MCF 10A (cell line): Measurements from ENCODE around the gene ARHGAP44. TPM values are rescaled to one million over a fixed set of nuclear protein-coding genes. Genes with fewer than 3 reads are reported as not detected.

ENCODE experiments used
- BruUV-seq: library from RNA; stranded (reverse); fragments of 400-500 nt; replicated peaks from 2 replicates; lab custom pipeline; 2021; lab: Mats Ljungman, UMichigan
- CTCF ChIA-PET: fragments of 300-600 bp; sonication (Branson Sonifier 250); formaldehyde crosslinking; extraction: SDS; loops from one replicate; lab custom pipeline; 2021; ENCODE audit warnings: antibody characterized with exemption, inconsistent platforms; lab: Yijun Ruan, JAX
- POLR2A ChIA-PET: fragments of 300-600, 350-650 bp; sonication (Branson Sonifier 250); formaldehyde crosslinking; extraction: SDS; loops from one replicate; lab custom pipeline; 2020; ENCODE audit warnings: antibody characterized with exemption, inconsistent platforms; lab: Yijun Ruan, JAX
- DNase-seq: peaks from one replicate; pipeline ENCODE4 v3.0.0-alpha.2; 2018; ENCODE audit not compliant: unreplicated experiment
- H3K27ac Mint-ChIP-seq: one replicate; pipeline ENCODE4 v1.8.0; 2022; ENCODE audit warnings: mild to moderate bottlenecking, low read depth, mixed read lengths; ENCODE audit not compliant: unreplicated experiment
- H3K27me3 Mint-ChIP-seq: one replicate; pipeline ENCODE4 v1.8.0; 2022; ENCODE audit warnings: mixed read lengths; ENCODE audit not compliant: insufficient read depth, unreplicated experiment
- H3K36me3 Mint-ChIP-seq: one replicate; pipeline ENCODE4 v1.8.0; 2022; ENCODE audit warnings: mild to moderate bottlenecking, moderate library complexity, mixed read lengths; ENCODE audit not compliant: insufficient read depth, unreplicated experiment
- H3K4me1 Mint-ChIP-seq: one replicate; pipeline ENCODE4 v1.8.0; 2022; ENCODE audit warnings: mixed read lengths; ENCODE audit not compliant: insufficient read depth, unreplicated experiment
- H3K4me3 Mint-ChIP-seq: one replicate; pipeline ENCODE4 v1.8.0; 2022; ENCODE audit warnings: mild to moderate bottlenecking, moderate library complexity, mixed read lengths; ENCODE audit not compliant: unreplicated experiment
- H3K9me3 Mint-ChIP-seq: one replicate; pipeline ENCODE4 v1.8.0; 2022; ENCODE audit warnings: mixed read lengths; ENCODE audit not compliant: unreplicated experiment
- intact Hi-C: fragments of 100-400 bp; cut with micrococcal nuclease; formaldehyde crosslinking; loops from 2 replicates; pipeline ENCODE4 v1.14.1; 2022
- total RNA-seq: library from RNA; stranded (reverse); gene quantifications from 2 replicates; pipeline ENCODE4 v1.2.3, GENCODE V29; 2022
- TF ChIP-seq, protein P1 (sequence below): fragments of 200-600 bp; IDR thresholded peaks from one replicate; pipeline ENCODE4 v1.8.0; 2022; ENCODE audit warnings: antibody characterized with exemption, mild to moderate bottlenecking; ENCODE audit not compliant: unreplicated experiment

The ARHGAP44 gene
- total RNA-seq, 1 experiment from 2014 or later = 1.3 TPM

DNA sequence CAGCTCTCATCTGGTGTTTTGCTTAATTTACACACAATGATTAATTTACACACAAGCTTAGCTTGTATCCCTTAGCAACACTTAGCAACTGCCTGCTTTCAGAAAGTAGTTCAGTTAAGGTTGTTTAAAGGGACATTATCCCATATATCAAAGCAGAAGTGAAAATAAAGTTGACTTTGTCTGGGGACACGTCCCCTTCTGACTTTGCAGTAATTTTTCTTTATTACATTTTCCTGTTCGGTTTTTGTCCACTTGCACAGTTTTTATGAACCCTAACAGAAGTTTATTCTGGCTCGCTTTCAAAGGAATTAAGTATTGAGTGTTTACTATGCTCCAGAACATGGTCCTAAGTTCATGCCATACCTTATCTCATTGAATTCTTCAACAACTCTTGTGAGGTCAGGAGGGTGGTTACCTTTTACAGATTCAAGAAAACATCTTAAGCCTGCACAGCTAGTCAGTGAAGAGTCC is 41.5 kb downstream of the ARHGAP44 start:
- no peak overlapping the region for H3K27ac Mint-ChIP-seq
- no TSS peak for BruUV-seq
- H3K4me1 Mint-ChIP-seq = no peaks in the 10 kb centered on the region
- H3K36me3 Mint-ChIP-seq = no peaks in the 10 kb centered on the region
- no peak overlapping the region for H3K4me3 Mint-ChIP-seq
- intact Hi-C loops = no loop called here
- H3K27me3 Mint-ChIP-seq = no peaks in the 10 kb centered on the region
- H3K9me3 Mint-ChIP-seq = peaks cover 29% of the 10 kb centered on the region
- CTCF ChIA-PET = no interaction called here
- no peak for DNase-seq
- POLR2A ChIA-PET = interaction anchor here (0.6 to 0.8 kb wide), 2 partner anchors 9 to 288 kb away, joined by 3 to 4 read pairs; no protein-coding TSS in a partner anchor
- TF ChIP-seq, protein P1, sequence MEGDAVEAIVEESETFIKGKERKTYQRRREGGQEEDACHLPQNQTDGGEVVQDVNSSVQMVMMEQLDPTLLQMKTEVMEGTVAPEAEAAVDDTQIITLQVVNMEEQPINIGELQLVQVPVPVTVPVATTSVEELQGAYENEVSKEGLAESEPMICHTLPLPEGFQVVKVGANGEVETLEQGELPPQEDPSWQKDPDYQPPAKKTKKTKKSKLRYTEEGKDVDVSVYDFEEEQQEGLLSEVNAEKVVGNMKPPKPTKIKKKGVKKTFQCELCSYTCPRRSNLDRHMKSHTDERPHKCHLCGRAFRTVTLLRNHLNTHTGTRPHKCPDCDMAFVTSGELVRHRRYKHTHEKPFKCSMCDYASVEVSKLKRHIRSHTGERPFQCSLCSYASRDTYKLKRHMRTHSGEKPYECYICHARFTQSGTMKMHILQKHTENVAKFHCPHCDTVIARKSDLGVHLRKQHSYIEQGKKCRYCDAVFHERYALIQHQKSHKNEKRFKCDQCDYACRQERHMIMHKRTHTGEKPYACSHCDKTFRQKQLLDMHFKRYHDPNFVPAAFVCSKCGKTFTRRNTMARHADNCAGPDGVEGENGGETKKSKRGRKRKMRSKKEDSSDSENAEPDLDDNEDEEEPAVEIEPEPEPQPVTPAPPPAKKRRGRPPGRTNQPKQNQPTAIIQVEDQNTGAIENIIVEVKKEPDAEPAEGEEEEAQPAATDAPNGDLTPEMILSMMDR = no peak

DNA sequence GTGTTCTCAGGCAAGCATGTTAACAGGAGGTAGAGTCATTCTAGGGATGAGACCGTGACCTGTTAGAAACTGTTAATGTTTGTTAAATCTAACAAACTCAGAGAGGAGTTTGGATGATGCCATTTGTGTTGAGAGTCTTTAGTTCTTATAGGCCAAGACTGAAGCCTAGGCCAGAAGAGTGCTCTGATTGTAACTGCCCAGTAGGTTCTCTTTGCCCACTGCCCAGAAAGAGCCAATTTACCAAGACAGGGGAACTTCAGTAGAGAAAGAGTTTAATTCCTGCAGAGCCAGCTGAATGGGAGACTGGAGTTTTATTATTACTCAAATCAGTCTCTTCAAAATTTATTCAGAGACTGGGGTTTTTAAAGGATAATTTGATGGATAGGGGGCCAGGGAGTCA is 42.5 kb downstream of the ARHGAP44 start:
- peaks cover 29% of the 10 kb centered on the region for H3K9me3 Mint-ChIP-seq
- intact Hi-C loops = no loop called here
- H3K36me3 Mint-ChIP-seq = no peaks in the 10 kb centered on the region
- no peak overlapping the region for H3K4me3 Mint-ChIP-seq
- H3K27ac Mint-ChIP-seq = no peak overlapping the region
- CTCF ChIA-PET = interaction anchor here (1.1 kb wide), 1 partner anchor 10 kb away, joined by 3 read pairs; no protein-coding TSS in a partner anchor
- DNase-seq = no peak
- no TSS peak for BruUV-seq
- POLR2A ChIA-PET = interaction anchor here (1.1 kb wide), 1 partner anchor 10 kb away, joined by 3 read pairs; no protein-coding TSS in a partner anchor
- TF ChIP-seq, protein P1 = no peak
- H3K4me1 Mint-ChIP-seq = no peaks in the 10 kb centered on the region
- no peaks in the 10 kb centered on the region for H3K27me3 Mint-ChIP-seq

DNA sequence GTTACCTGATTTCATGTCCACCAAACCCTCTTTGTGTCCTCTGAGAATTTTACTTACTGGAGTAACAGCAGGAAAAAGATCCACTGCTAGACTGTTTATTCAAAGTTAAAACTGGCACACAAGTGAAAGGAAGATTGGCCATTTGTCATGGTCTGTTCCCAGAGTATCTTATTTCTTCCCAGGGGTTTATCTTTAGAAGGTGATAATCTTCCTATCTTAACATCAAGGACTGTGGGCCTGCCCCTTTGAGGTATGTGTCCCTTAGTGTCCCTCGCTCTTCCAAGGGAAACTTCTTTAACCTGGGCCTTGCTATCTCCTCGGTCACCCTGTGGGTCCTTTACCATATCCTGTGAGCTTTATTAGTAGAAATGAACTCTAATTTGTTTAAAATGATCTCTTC is 49.7 kb downstream of the ARHGAP44 start:
- H3K36me3 Mint-ChIP-seq = no peaks in the 10 kb centered on the region
- H3K27me3 Mint-ChIP-seq = no peaks in the 10 kb centered on the region
- no peaks in the 10 kb centered on the region for H3K4me1 Mint-ChIP-seq
- no peak overlapping the region for H3K4me3 Mint-ChIP-seq
- POLR2A ChIA-PET = no interaction called here
- H3K9me3 Mint-ChIP-seq = peaks cover 6% of the 10 kb centered on the region
- no TSS peak for BruUV-seq
- intact Hi-C loops = no loop called here
- no peak for DNase-seq
- TF ChIP-seq, protein P1 = no peak
- no peak overlapping the region for H3K27ac Mint-ChIP-seq
- CTCF ChIA-PET = no interaction called here

DNA sequence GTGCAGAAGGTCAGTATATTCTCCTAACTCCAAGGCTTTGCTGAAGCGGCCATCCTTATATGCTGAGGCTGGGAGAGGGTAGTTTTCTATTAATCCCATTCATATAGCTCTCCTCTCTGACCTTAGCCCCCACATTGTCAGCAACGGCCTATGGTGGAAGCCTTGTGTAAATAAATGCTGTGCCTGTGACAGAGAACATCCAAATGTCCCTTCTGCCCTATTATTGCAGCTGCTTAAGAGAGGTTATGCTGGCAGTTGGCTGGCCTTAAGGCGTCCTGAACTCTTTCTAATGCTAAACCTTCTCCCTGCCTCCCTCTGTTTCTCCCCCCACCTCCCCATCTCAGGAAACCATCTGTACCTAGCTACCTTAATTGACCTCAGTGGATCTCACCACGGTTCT is 53.6 kb downstream of the ARHGAP44 start:
- Mint-ChIP-seq H3K36me3 (no peaks in the 10 kb centered on the region), H3K27me3 (no peaks in the 10 kb centered on the region), H3K4me3 (no peak overlapping the region), H3K4me1 (no peaks in the 10 kb centered on the region), H3K27ac (no peak overlapping the region), H3K9me3 (no peaks in the 10 kb centered on the region)
- no peak for DNase-seq
- POLR2A ChIA-PET = no interaction called here
- CTCF ChIA-PET = interaction anchor here (0.8 kb wide), 1 partner anchor 55 kb away, joined by 5 read pairs; no protein-coding TSS in a partner anchor
- BruUV-seq = no TSS peak
- TF ChIP-seq, protein P1 = no peak
- intact Hi-C loops = no loop called here
